Vagina (tissue), 2 donors: ENCODE results near the gene SCAMP4. TPM values are rescaled to one million over a fixed set of nuclear protein-coding genes. Genes with fewer than 3 reads are reported as not detected.

ENCODE experiments used
- DNase-seq, 2 donors: peaks; one replicate each; pipeline ENCODE4 v3.0.0-alpha.2; 2017; ENCODE audit errors: extremely low spot score in 2 of 2
- H3K27ac ChIP-seq: fragments of 200-600 bp; sonication (generic); one replicate; pipeline ENCODE4 v1.5.1; 2019
- H3K27me3 ChIP-seq: fragments of 200-600 bp; sonication (generic); one replicate; pipeline ENCODE4 v1.5.1; 2019
- H3K36me3 ChIP-seq, 2 donors: fragments of 200-600 bp; sonication (generic); one replicate each; pipeline ENCODE4 v1.5.1; 2017 to 2019
- H3K4me1 ChIP-seq: fragments of 200-600 bp; sonication (generic); one replicate; pipeline ENCODE4 v1.5.1; 2019
- H3K4me3 ChIP-seq, 2 donors: fragments of 200-600 bp; sonication (generic); 1 replicate in 1 of 2; 2 replicates in 1 of 2; pipeline ENCODE4 v1.5.1; 2016 to 2019
- H3K9me3 ChIP-seq: fragments of 200-600 bp; sonication (generic); one replicate; pipeline ENCODE4 v1.5.1; 2019
- CTCF ChIP-seq, 3 experiments: fragments of 450-650 bp in 2 of 3; fragments of 200-600 bp in 1 of 3; sonication (generic) in 1 of 3; IDR thresholded peaks; one replicate each; pipeline ENCODE4 v1.5.1; 2017 to 2019; ENCODE audit warnings: antibody characterized with exemption in 3 of 3, mild to moderate bottlenecking in 2 of 3, moderate library complexity in 2 of 3
- POLR2A ChIP-seq, 2 donors: fragments of 450-650 bp; IDR thresholded peaks; one replicate each; pipeline ENCODE4 v1.6.1; 2017; ENCODE audit warnings: antibody characterized with exemption in 2 of 2, mild to moderate bottlenecking in 2 of 2, moderate library complexity in 2 of 2
- POLR2AphosphoS5 ChIP-seq, 2 donors: sonication (generic); formaldehyde crosslinking; IDR thresholded peaks; one replicate each; pipeline ENCODE4 v1.9.0; 2017; ENCODE audit warnings: antibody characterized with exemption in 2 of 2, mild to moderate bottlenecking in 2 of 2, low read depth in 1 of 2; ENCODE audit not compliant: insufficient read depth in 1 of 2
- intact Hi-C: fragments of 100-400 bp; cut with DNase I; formaldehyde crosslinking; loops from one replicate; pipeline ENCODE4 v1.15.1; 2023
- total RNA-seq: library from RNA; depleted of rRNA; stranded (reverse); fragments of >200 nt; gene quantifications from one replicate; pipeline ENCODE4 v1.2.3, GENCODE V29; 2016

SCAMP4 gene
- total RNA-seq, 1 donor from 2014 or later = 51.3 TPM

DNA sequence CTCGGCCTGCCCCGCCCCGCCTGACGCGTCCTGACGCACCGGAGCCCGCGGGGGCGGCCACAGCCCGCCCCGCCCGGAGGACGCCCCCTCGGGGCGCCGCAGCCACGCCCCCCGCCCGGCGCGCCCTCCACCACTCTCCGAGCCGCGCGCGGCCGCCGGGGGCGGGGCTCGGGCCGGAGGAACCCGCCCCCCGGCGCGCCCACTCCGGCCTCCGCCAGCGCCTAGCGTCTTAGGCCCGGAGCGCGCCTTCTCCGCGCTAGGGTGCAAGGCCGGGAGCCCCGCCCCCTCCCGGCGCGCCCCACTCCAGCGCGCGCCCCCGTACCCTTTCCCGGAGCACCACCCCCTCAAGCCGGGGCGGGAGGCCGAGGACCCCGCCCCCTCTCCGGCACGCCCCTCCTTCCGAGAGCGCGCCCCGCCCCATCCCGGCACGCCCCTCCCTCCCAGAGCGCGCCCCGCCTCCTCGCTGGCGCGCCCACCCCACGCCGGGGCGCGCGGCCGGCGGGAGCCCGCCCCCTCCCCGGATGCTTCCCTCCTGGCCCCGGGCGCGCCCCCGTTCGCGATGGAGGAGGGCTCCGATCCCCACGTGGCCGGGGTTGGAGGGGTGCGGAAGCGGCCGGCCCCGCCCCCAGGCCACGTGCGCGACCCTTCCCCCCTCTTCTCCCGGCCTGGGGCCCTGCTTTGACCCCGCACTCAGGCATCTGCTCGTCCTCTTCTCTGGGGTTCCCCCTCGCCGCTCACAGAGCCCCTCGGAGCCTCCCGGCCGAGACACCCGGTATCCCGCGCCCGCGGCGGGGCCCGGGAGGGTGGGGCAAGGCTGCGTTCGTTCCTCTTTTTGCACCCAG is 41.3 kb upstream of the SCAMP4 start:
- DNase-seq = no peak
- no peak for TF ChIP-seq POLR2A (IDR thresholded peaks at IDR 0.05)
- peak in 1 of 2 donors; percentile 75 for TF ChIP-seq POLR2AphosphoS5 (IDR thresholded peaks at IDR 0.05; ENCODE audit: insufficient read depth in 1 of 2, low read depth in 1 of 2)
- TF ChIP-seq CTCF (IDR thresholded peaks at IDR 0.05) = no peak
- H3K4me3 ChIP-seq = peak overlapping the region; percentile 73 to 76
- no peaks in the 10 kb centered on the region for H3K36me3 ChIP-seq
- peaks cover 47% of the 10 kb centered on the region for H3K4me1 ChIP-seq
- H3K27ac ChIP-seq = peak overlapping the region; percentile 82
- no peaks in the 10 kb centered on the region for H3K9me3 ChIP-seq
- H3K27me3 ChIP-seq = no peaks in the 10 kb centered on the region
- intact Hi-C loops = no loop called here

DNA sequence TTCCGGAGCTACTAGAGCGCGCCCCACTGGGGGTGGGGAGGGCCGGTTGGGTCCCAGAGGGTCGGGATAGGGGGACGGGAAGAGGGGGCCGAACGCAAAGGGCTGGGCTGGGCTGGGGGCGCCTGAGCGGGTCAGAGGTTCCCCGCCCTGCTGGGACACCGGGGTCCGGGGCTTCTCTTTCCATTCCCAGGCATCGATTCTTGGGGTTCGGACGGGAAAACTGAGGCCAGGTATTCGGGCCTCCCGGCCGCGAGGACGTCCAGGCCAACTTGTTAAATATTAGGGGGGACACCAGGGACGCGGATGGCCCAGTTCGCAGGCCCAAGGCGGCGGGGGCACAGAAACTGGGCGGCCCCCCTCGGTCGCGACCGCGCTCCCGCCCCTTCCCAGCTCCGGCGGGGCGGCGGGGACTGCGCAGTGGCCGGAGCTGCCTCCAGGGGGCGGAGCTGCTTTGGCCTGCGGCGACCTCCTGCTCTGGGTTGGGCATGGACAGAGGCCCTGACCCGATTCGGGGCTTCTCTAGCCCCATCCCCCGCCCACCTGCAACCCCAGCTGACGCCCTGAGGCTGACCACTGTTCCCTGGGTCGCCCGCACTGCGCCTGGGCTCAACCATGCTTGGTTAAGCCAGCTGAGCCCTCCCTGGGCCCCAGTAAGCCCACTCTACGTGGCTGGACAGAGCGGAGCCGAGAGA is 40.6 kb upstream of the SCAMP4 start:
- TF ChIP-seq POLR2A (IDR thresholded peaks at IDR 0.05) (no peak), POLR2AphosphoS5 (IDR thresholded peaks at IDR 0.05; ENCODE audit: insufficient read depth in 1 of 2, low read depth in 1 of 2) (peak in 1 of 2 donors; percentile 43), CTCF (IDR thresholded peaks at IDR 0.05) (peak; percentile 54 to 72 (median 57))
- Histone ChIP-seq H3K4me1 (peaks cover 39% of the 10 kb centered on the region), H3K27me3 (no peaks in the 10 kb centered on the region), H3K36me3 (no peaks in the 10 kb centered on the region), H3K27ac (peak overlapping the region; percentile 82), H3K4me3 (peak overlapping the region; percentile 73 to 76), H3K9me3 (no peaks in the 10 kb centered on the region)
- intact Hi-C loops = no loop called here
- DNase-seq = no peak

DNA sequence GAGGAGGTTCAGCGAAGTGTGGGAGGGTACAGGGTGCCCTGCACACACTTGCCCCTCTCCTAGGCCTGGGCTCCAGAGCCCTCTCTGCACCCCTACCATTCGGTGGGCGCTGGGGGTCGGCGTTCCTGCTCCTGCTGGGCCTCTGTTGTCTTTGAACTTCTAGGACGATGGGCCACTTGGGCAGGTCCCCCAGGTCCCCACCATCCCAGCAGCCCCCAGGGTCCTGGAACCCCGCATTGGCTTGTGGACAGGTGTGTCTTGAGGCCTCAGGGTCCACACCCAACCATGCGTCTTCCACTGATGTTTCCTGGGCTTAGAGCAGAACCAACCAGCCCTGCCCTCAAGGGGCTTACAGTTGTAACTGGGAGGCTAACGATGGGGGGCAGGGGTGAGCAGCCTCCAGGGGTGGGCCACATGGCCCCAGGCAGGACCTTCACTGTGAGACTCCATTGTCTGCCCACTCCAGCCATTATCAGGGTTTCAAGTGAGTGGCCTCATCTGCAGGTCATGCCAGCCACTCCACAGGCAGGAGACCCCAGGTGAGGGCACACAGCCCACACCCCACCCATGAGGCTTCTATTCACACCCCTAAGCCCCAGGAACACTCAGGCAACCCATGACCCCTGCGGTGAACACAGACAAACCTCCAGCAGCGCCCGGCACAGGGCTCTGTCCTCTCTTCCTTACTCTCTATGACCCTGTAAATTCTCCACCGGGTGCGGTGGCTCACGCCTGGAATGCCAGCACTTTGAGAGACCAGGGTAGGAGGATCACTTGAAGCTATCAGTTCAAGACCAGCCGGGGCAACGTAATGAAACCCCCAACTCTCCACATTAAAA is 39.8 kb upstream of the SCAMP4 start:
- DNase-seq = no peak

DNA sequence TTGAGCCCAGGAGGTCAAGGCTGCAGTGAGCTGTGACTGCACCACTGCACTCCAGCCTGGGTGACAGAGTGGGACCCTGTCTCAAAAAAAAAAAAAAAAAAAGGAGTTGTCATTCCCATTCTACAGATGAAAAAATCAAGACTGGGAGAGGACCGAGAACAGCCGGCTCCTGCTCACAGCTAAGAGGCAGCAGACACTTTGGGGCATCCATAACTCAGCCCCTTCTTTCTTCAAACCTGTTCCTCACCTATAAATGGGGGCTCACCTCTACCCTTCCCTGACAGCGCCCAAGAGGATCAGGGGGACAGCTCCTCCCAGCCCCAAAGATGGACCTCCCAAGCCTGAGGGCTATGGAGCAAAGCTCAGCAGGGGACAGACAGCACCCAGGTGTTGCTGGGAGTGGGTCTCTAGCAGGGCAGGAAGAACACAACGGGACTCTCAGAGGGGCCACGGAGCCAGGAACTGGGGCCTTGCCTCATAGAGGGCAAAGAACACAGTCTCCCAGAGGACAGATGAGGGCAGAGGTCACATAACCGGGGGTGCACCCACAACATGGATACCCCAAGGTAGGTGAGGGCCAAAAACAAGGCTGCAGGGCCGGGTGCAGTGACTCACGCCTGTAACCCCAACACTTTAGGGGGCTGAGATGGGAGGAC is 38.4 kb upstream of the SCAMP4 start:
- no peaks in the 10 kb centered on the region for H3K36me3 ChIP-seq
- H3K27ac ChIP-seq = no peak overlapping the region
- H3K27me3 ChIP-seq = no peaks in the 10 kb centered on the region
- H3K4me1 ChIP-seq = peaks cover 21% of the 10 kb centered on the region
- intact Hi-C loops = no loop called here
- H3K9me3 ChIP-seq = no peaks in the 10 kb centered on the region
- no peak overlapping the region for H3K4me3 ChIP-seq
- no peak for TF ChIP-seq POLR2A (IDR thresholded peaks at IDR 0.05)
- TF ChIP-seq POLR2AphosphoS5 (IDR thresholded peaks at IDR 0.05; ENCODE audit: insufficient read depth in 1 of 2, low read depth in 1 of 2) = no peak
- TF ChIP-seq CTCF (IDR thresholded peaks at IDR 0.05) = no peak
- DNase-seq = no peak

More for the DNA sequence above, 39.8 kb upstream of the SCAMP4 start:
- H3K4me1 ChIP-seq = peaks cover 32% of the 10 kb centered on the region
- H3K4me3 ChIP-seq = peak overlapping the region; percentile 73 to 76
- no peak for TF ChIP-seq CTCF (IDR thresholded peaks at IDR 0.05)
- TF ChIP-seq POLR2A (IDR thresholded peaks at IDR 0.05) = no peak
- no peak for TF ChIP-seq POLR2AphosphoS5 (IDR thresholded peaks at IDR 0.05; ENCODE audit: insufficient read depth in 1 of 2, low read depth in 1 of 2)
- H3K27ac ChIP-seq = peak overlapping the region; percentile 82
- no peaks in the 10 kb centered on the region for H3K27me3 ChIP-seq
- no peaks in the 10 kb centered on the region for H3K36me3 ChIP-seq
- H3K9me3 ChIP-seq = no peaks in the 10 kb centered on the region
- intact Hi-C loops = no loop called here
